ENCODE data around the gene ASIC4.

ASIC4 gene

GRCh38 chr2:219533930-219534661 lies 19.8 kb downstream of the ASIC4 start:
- H3K36me3 ChIP-seq (replicated peaks) = peaks cover 3% of the 10 kb centered on the region
- no peak overlapping the region for H3K27ac ChIP-seq
- DNase-seq = no peak
- H3K4me3 ChIP-seq (ENCODE audit: low read depth, low read length) = no peak overlapping the region
- in situ Hi-C loops (cut with HindIII; ENCODE audit: low pct_ligation_motif_present, low sequenced_read_pairs) = no loop called here
- H3K27me3 ChIP-seq (replicated peaks) = peaks cover 9% of the 10 kb centered on the region
- no peak for TF ChIP-seq CTCF (IDR thresholded peaks at IDR 0.05; ENCODE audit: low read depth, low read length, missing control alignments)

- H3K36me3 ChIP-seq (replicated peaks) = peaks cover 26% of the 10 kb centered on the region
- H3K4me3 ChIP-seq (ENCODE audit: low read depth, low read length) = no peak overlapping the region
- in situ Hi-C loops (cut with HindIII; ENCODE audit: low pct_ligation_motif_present, low sequenced_read_pairs) = no loop called here
- H3K27me3 ChIP-seq (replicated peaks) = no peaks in the 10 kb centered on the region
- no peak overlapping the region for H3K27ac ChIP-seq
- no peak for TF ChIP-seq CTCF (IDR thresholded peaks at IDR 0.05; ENCODE audit: low read depth, low read length, missing control alignments)
- DNase-seq = no peak
Observed at GRCh38 chr2:219536425-219536824, 22.1 kb downstream of the ASIC4 start.

- Histone ChIP-seq H3K36me3 (replicated peaks) (peaks cover 26% of the 10 kb centered on the region), H3K4me3 (ENCODE audit: low read depth, low read length) (no peak overlapping the region), H3K27ac (no peak overlapping the region), H3K27me3 (replicated peaks) (no peaks in the 10 kb centered on the region)
- no peak for DNase-seq
- no peak for TF ChIP-seq CTCF (IDR thresholded peaks at IDR 0.05; ENCODE audit: low read depth, low read length, missing control alignments)
- in situ Hi-C loops (cut with HindIII; ENCODE audit: low pct_ligation_motif_present, low sequenced_read_pairs) = no loop called here
Observed at GRCh38 chr2:219536967-219537366, 22.7 kb downstream of the ASIC4 start.

- in situ Hi-C loops (cut with HindIII; ENCODE audit: low pct_ligation_motif_present, low sequenced_read_pairs) = no loop called here
- no peak overlapping the region for H3K4me3 ChIP-seq (ENCODE audit: low read depth, low read length)
- no peak for DNase-seq
- TF ChIP-seq CTCF (IDR thresholded peaks at IDR 0.05; ENCODE audit: low read depth, low read length, missing control alignments) = no peak
- H3K27ac ChIP-seq = no peak overlapping the region
- H3K27me3 ChIP-seq (replicated peaks) = no peaks in the 10 kb centered on the region
- H3K36me3 ChIP-seq (replicated peaks) = peaks cover 26% of the 10 kb centered on the region
Observed at GRCh38 chr2:219537657-219538488, 23.6 kb downstream of the ASIC4 start.

GRCh38 chr2:219538504-219538951 lies 24.2 kb downstream of the ASIC4 start:
- Histone ChIP-seq H3K27ac (no peak overlapping the region), H3K36me3 (replicated peaks) (peaks cover 26% of the 10 kb centered on the region), H3K4me3 (ENCODE audit: low read depth, low read length) (no peak overlapping the region), H3K27me3 (replicated peaks) (no peaks in the 10 kb centered on the region)
- no peak for DNase-seq
- in situ Hi-C loops (cut with HindIII; ENCODE audit: low pct_ligation_motif_present, low sequenced_read_pairs) = no loop called here
- no peak for TF ChIP-seq CTCF (IDR thresholded peaks at IDR 0.05; ENCODE audit: low read depth, low read length, missing control alignments)
